Activated CD4-positive, alpha-beta T cell treated with anti-CD3 and anti-CD28 coated beads for 48 hours (primary cell): ENCODE results near the gene GINS2.

ENCODE experiments used
- DNase-seq: peaks from one replicate; pipeline ENCODE4 v3.0.0-alpha.2; 2020

Gene GINS2

DNA sequence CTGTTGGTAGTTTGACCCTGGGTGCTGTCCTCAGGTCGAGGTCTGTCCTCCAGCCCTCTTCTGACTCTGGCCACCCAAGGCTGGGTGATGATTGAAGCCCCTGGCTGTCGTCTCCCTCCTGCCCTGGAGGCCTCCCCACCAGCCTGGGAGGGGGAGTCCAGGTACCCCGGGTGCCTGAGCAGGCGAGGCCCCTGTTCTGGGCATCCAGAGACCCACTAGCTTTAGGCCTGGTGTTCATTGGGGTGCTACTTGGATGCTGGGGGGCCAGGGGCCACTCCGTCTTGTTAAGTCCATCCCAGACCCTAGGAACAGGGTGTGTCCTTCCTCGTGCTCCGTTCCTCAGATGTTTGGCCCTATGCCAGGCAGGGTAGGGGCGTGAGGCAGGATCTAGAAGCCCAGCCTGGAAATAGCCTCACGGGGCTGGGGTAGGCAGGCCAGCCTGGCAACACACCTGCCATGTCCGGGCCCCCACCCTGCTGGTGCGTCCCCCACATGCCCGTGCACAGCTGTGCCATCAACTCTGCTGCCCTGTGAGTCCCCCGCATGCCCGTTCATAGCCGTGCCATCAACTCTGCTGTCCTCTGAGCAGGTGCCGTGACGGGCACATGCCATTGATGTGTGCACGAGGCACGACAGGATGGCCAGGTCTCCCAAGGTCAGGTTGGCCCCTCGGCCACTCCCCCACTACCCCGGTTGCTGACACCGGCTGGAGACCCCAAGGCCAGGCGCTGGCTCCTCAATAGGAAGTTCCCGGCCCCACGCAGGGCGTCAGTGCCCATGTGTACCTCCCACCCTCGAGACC, 36.9 kb downstream of the GINS2 start:
- DNase-seq = no peak

DNA sequence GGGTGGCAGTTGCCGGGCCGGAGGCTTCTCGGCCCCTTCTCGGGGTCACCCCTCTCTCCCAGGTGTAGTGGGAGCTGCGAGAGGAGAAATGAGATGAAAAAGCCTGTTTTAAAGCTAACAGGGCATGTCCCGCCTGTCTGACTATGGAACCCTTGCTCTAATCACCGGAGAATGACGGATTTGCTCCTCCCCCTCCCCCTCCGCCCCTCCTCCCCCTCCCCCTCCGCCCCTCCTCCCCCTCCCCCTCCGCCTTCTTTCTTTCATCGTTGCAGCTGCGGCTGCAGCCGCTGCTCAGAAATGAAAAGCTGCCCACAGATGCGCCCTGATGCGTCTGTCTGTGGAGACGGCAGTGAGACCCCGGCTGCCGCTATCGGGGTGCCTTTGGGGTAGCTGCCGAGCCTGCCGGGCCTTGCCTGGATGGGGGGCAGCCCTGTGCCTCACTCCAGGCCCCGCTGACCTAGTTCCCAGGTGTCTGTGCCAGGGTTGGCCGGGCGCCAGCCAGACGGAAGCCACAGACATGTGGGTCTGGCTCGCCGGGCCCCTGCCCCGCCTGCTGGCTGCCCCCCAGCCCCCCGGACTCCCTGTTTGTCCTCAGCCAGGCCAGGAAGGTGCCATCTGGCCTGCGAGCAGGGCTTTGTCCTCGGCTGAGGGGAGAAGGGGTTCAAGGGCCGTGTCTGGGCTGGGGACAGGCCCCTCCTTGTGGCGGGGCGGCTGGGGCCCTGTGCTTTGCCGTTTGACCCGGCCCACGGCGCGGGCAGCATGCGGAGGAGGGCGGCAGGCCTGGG, 37.7 kb downstream of the GINS2 start:
- no peak for DNase-seq

DNA sequence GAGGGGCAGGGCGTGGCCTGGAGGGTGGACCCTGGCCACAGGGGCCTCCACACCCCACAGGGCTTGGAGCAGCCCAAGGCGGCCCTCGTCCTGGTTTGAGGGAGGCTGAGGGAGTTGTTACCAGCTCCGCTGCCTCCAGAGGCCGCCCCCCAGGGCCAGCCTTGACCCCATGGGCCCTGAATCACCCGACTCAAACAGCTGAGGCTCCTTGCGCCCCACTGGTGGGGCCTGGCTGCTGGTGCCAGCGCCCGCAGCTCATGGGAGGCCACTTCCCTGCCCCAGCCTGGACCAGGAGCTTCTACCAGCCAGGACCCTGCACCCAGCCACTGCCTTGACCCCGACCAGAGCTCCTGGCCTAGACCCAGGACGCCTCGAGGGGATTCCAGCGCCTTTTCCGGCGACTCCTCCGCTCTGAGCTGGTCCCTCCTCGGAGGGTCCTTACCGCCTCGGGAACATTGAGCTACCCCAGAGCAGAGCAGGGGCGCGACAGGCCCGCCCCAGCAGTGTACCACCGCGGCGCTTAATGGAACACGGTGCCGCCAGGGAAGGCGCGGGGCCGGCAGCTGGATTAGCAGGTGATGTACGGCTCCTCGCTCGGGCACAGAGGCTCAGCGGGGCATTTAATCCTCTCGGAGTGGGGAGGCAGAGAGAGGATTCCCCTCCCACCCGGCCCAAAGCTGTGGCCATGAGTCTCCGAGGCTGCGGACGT, 38.5 kb downstream of the GINS2 start:
- DNase-seq = no peak

DNA sequence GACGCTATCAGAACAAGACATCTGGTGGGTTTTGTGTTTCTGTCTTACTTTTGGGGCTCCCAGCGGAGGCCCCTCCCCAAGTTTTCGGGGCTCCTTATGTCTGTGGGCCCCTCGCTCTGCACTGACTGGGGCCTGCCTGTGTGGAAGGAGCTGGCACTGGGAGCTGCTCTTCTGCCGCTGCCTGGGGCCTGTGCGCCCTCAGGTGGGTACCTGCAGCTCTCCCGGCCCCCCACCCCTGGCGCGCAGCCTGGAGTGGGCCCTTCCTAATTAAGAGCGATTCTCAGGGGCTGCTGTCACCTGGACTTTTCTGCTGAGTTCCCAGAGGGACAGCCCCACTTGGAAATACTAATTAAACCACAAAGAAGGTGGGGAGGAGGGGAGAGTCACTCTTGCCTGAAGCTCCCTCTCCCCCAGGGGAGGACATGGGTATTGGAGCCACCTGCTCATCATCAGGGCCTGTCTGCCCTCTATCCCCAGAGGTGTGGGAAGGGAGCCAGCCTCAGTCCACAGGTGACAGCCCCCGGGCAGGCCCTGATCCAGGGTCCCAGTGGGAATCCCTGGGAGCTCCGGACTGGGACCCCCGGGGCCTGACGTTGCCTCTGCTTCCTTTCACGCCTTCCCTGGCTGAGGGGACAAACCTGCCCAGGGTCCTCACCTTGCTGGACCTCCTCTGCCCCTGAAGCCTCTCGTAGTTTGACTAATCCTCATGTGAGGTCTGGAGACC, 39.2 kb downstream of the GINS2 start:
- no peak for DNase-seq

DNA sequence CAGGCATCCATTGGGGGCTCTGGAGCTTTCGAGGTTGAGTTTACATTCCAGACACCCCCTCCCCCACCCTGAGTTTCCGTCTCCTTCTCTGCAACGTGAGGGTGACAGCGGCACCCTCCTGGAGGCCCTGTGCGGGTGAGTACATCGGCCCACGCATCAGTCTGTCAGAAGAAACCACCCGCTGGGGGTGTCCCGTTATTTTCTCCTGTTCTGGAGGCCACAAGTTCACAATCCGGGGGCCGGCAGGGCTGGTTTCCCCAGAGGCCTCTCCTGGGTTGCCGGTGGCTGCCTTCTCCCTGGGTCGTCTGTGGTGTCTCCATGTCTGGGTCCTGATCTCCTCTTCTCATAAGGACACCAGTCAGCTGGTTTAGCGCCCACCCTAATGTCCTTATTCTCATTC, 39.9 kb downstream of the GINS2 start:
- no peak for DNase-seq

DNA sequence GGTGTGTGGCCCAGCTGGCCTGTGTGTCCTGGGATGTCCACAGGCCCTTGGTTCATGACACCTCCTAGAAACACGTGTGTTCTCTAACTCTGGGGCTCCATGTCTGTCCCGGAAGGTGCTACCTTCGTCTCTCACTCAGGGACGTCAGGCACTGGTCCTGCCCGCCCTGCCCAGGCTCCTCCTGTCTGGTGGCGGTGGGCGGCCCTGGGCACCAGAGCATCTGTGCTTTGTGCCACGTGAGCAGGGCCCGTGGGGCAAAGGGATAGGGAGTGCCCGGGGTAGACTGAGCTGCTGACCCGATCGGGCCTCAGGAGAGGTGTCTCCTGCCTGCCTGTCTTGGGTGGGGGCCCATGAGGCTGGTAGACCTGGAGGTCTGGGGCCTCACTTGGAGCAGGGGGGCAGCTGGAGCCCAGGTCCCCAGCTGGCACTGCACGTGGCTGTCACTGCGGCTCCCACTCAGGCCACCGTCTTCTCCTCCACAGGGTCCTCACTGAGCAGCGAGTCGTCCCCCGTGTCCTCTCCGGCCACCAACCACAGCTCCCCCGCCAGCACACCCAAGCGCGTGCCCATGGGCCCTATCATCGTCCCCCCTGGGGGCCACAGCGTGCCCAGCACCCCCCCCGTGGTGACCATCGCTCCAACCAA, 40.6 kb downstream of the GINS2 start:
- DNase-seq = no peak

DNA sequence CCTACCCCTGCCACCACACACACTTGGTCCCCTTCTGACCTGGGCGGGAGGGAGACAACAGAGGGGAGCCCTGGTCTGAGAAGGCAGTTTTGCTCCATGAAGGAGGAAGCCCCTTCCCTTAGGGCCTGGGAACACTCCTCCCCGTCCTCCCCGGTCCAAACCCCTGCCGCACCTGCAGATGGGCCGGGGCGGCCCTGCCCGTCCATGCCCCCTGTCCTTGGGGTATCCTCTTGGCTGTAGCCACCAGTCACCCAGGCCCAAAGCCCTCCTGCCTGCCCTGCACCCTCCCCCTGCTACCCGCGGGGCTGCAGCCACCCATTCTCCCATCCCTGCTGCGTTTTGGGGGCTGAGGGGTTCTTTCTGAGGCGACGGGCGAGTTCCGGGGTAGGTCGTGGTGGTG, 41.8 kb downstream of the GINS2 start:
- no peak for DNase-seq

DNA sequence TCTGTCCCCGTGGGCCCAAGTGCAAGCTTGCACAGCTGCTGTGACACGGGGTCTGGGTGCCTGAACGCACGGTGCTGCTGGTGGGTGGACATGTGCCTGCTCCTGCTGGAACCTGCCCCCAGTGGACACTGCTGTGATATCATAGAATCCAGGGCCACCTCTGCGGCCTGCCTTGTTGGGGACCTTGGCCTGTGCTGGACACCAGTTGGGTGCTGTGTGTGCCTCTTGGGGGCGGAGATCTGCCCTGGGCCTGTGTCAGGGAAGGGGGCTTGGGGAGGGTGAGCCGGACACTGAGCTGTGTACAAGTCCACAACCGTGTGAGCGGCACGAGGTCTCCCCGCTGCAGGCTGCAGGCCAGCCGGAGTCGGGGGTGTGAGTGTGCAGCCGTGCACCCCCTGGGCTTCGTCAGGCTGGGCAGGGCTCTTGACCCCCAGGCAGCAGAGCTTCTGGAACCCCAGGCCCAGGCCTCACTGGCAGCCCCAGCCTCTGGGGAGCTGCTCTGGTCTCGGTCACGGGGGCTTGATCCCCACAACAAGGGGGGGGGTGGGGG, 42.3 kb downstream of the GINS2 start:
- no peak for DNase-seq

DNA sequence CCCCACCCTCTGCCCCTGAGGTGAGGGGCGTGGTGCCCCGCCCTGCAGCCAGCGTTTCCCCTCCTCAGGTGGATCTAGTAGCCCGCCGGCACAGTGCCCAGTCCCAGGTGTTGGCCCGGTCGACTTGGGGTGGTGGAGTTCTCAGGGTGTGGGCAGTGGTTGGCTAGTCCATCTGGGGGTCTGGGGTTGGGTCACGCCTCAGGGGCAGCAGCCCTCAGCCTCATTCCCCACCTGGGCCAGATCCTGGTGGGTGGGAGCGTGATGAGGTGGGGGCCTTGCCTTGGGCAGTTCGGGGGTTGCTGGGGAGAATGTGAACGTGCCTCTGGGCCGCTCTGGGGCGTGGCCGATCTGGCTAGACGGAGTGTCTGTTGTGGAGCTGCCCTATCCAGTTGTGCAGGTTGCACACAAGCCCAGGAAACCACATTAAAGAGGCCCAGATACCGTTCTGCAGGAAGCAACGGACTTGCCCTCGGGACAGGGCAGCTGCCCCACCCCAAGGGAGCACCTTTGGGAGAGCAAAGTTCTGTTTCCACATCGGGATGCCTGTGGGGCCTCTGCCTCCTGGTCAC, 43.6 kb downstream of the GINS2 start:
- DNase-seq = no peak

DNA sequence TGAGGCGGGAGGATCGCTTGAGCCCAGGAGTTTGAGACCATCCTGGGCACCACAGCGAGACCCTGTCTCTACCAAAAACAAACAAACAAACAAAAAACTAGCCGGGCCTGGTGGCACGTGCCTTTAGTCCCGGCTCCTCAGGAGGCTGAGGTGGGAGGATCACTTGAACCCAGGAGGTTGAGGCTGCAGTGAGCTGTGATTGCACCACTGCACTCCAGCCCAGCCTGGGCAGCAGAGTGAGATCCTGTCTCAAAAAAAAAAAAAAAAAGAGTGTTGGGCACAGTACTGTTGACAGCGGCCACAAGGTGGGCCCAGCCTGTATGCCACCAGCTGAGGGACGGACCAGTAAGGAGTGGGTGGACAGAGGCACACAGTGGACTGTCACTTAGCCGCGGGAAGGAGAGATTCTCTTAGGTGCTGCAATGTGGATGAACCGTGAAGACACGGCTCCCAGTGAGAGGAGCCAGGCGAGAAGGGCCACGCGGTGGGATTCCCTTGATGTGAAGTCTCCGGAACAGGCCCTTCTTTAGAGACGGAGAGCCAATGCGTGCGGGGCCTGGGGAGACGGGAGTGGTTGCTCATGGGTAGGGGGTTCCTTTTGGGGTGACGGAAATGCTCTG, 44.6 kb downstream of the GINS2 start:
- DNase-seq = no peak

DNA sequence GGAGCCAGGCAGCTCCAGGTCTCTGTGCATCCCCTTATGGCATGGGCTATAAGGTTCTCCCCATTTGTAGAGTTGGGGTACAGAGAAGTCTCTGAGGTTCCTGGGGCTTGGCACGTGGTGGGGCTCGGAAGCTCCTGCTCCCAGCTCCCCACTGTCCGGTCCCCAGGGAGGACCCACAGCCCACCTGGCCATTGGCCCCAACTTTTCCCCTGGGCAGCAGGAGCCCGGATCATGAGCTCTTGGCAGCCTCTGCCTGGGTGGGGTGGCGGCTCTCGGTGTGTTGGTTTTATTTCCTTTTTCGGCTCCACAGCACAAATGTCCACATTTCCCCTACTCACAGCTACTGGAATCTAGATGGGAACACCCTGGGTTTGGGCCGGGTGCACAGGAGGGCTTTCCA, 45.1 kb downstream of the GINS2 start:
- no peak for DNase-seq

DNA sequence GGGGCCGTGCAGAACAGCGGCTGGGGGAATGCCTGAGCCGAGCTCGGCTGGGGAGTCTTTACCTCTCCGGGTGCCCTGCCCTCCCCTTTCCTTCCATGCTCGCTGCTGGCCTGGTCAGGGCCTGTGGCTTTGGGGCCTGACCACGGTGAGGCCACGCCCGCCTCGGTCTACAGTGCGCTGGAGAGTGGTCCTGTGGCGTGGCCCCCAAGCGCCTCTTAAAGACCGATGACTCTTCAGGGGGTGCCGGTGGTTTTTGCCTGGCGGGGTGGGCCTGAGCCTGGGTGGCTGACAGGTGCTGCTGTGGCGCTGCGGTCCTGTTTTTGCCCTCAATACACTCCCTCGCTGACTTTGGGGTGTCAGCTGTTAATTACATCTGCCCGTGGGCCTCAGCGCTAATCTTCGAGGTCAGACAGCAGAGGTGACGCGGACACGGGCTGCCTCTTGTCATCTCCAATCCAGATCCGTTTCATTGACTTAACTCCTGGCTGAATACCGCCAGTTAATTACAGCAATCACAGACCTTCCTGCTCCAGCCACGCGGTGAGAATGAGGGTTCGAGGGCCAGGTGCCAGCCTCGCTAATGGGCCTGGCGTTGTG, 45.9 kb downstream of the GINS2 start:
- DNase-seq = no peak

DNA sequence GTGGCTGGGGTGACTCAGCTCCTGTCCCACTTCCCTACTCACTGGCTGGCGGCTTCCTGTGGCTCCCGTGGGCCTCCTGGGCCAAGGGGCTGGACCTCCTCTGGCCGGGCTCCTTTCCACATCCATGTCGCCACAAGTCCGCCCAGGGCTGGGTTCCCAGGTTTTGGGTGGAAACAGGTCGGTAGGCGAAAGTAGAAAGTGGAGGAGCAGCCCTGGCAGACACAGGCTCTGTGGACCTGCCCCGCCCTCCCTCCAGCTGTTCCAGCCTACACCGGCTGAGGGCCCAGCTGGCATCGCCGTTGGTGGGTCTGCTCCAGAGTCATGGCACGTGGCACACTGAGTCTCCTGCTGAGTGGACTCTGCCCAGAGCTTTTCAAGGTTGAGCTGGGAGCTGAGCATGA, 47.0 kb downstream of the GINS2 start:
- no peak for DNase-seq

DNA sequence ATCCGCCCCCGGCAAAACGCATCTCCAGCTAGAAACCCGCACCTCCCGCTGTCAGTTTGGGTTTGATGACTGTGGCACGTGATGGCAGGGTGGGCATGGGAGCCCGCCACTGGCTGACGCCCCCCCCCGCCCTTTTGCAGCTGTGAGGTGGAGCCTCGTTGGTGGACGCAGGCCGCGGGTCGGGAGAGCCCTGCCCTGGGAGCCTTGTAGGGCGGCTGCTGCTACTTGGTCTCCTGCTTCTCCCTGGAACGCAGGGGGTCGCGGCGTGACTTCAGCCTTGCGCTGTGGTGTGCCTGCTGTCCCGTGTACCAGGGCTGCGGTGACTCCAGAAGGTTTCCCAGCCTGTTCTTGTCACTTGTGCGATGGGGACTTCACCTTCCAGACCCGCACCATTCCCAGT, 47.4 kb downstream of the GINS2 start:
- DNase-seq = no peak

DNA sequence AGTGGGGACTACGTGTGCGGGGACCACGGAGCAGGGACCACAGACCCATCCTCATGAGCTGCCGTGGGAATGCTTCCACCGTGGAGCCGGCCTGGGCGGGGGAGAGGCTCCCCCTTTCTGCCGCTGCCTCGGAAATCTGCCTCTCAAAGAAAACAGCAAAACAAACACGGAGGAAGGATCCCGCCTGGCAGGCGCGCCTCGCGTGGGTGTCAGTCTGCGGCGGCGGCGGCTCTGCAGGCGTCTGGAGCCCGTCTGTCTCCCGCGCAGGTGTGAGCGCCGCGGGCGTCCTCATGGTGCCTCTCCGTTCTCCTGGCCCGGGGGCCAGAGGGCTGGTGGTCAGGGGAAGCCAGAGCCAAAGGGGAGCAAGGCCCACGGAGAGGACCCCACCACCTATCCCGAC, 48.2 kb downstream of the GINS2 start:
- no peak for DNase-seq

DNA sequence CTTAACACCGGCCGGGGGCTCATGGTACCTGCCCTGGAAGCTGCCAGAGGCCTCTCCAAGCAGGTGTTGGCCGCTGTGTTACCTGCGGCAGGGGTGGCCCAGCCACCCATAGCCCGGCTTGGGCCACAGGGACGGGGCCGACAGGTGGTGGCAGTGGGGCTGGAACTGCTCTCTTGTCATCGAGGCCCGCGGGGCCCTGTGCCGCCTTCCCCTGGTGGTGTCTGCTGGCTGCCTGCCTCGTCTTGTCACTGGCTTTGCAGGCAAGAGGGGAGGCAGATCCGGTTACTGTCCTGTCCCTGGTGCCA, 48.5 kb downstream of the GINS2 start:
- DNase-seq = no peak

DNA sequence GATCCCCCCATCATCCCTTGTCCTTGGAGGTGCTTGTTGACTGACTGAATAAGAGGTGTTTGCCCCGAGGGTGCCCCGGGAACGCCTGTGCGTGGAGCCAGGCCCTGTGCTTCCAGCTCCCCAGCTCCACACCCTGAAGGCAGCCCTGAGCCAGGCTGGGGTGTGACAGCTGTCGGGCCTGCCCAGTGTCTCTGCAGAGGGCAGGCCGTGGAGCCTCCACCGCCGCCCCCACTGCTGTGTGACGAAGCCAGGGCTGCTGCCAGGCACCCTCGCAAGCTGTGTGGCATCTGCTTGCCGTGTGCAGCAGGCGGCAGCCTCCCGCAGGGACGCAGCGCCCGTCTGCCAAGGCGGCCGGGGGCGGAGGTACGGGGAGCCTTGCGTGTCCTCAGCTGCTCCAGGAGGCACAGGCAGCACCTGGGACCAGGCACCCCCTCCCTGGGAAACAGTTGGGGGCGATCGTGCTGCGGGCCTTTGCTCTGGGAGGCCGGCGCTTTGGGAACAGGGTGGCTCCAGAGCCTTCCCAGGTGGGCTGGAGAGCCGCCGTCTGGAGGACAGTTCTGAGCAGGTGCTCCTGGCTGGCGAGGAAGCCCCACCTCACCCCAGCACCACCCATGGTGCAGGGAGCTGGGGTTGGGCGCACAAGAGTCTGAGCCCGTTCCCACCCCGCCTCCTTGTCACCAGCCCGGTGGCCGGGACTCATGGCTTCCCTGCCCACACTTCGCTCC, 49.1 kb downstream of the GINS2 start:
- no peak for DNase-seq

DNA sequence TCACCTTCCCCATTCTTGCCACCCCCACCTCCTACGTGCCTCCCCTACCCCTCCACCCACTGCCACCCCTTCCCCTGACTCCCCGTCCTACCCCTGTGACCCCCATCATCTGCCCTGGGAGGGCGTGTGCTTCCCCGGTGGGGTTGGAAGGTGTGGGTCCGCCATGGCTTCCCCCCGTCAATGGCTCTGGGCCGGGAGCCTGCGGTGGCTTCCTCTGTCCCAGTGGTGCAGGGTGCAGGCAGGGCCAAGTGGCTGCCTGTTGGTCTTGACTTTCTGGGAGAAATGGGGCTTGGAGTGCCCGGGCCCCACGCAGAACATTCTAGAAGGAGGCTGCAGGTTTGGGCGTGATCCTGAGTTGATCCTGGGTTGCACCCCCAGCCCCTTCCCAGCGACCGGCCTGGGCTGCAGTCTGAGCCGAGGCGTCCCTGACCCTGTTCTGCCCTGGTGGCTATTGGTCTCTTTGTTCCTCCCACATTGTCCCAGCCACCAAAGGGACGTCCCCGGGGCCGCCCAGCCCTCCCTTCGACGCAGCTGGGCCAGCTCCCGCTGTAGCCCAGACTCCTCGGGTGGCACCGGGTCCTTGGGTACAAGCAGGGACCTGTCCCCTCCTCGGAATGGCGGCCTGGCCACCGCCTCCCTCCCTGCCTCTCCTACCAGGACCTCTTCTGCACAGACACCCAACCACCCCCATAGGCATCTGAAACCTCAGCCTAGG, 49.9 kb downstream of the GINS2 start:
- no peak for DNase-seq

DNA sequence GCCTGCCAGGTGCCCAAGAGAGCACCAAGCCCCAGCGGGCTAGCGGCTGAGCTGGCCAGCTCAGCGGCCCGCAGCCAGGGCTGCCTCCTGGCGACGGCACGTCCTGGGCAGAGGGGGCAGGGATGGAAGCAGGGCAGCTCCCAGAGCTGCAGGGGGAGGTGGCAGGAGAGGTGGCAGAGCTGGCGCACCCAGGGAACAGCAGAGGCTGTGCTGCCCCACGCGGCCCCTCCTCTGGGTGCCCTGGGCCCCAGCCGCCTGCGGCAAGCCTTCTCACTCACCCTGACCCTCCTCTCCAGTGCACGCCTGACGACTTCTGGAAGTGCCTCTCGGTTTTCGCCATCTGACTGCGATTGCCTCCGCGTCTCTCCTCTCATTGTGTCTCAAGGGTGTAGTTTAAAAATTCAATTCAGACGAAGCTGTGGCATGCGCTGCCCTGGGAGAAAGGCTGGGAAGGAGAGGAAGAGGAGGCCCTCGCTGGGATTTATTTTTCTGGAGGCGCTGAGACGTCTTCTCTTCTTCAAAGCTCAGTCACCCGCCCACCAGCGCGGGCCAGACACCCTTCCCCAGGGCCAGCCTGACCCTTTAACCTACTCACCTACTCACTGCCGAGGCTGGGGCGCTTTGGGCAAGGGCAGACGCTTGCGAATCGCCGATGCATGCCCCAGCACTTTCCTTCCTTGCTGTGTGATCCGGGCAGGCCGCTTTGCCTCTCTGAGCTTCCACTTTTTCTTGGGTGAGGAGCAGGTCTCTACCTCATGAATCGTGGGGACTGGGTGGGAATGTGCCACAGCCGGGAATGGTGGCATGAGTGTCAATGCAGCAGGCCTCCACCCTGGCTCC, 50.7 kb downstream of the GINS2 start:
- DNase-seq = no peak
